GM10266 (cell line): ENCODE results near the gene PAPPA.

Source experiments
- DNase-seq: peaks from one replicate; pipeline ENCODE4 v3.0.0; 2012; ENCODE audit errors: extremely low spot score
- CTCF ChIP-seq: IDR thresholded peaks from 2 replicates; pipeline ENCODE4 v1.5.1; 2012; ENCODE audit warnings: mild to moderate bottlenecking, low read depth; ENCODE audit not compliant: control insufficient read depth, insufficient read depth; ENCODE audit errors: missing control alignments

The PAPPA gene

GRCh38 chr9:116168231-116168630 is 14.6 kb downstream of the PAPPA start:
- no peak for TF ChIP-seq CTCF
- DNase-seq = no peak

GRCh38 chr9:116172216-116172615 is 18.6 kb downstream of the PAPPA start:
- no peak for DNase-seq
- no peak for TF ChIP-seq CTCF

- DNase-seq = no peak
- TF ChIP-seq CTCF = no peak
Observed at GRCh38 chr9:116174347-116174746, 20.8 kb downstream of the PAPPA start.

GRCh38 chr9:116175614-116176013 is 22.0 kb downstream of the PAPPA start:
- TF ChIP-seq CTCF = no peak
- no peak for DNase-seq

- no peak for TF ChIP-seq CTCF
- no peak for DNase-seq
Observed at GRCh38 chr9:116178481-116179211, 25.1 kb downstream of the PAPPA start.

- no peak for DNase-seq
- TF ChIP-seq CTCF = no peak
Observed at GRCh38 chr9:116179568-116179967, 26.0 kb downstream of the PAPPA start.

- DNase-seq = no peak
Observed at GRCh38 chr9:116181853-116182610, 28.4 kb downstream of the PAPPA start.

More at GRCh38 chr9:116181853-116182610, 28.4 kb downstream of the PAPPA start:
- TF ChIP-seq CTCF = no peak
